ENCODE data around the gene MYCN.
"Not testable (repeated sequence)": the region's sequence is repeated elsewhere in the genome, so short reads cannot be mapped to it uniquely, and the experiment has no call there.

DNA sequence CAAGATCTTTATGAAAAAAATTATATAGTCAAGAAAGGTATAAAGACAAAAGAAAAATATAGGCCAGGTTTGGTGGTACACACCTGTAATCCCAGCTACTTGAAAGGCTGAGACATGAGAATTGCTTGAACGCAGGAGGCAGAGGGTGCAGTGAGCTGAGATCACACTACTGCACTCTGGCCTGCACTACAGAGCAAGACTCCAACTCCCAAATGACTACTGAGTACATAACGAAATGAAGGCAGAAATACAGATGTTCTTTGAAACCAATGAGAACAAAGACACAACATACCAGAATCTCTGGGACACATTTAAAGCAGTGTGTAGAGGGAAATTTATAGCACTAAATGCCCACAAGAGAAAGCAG is 19.8 kb downstream of the MYCN start:
- TF ChIP-seq, protein P1, sequence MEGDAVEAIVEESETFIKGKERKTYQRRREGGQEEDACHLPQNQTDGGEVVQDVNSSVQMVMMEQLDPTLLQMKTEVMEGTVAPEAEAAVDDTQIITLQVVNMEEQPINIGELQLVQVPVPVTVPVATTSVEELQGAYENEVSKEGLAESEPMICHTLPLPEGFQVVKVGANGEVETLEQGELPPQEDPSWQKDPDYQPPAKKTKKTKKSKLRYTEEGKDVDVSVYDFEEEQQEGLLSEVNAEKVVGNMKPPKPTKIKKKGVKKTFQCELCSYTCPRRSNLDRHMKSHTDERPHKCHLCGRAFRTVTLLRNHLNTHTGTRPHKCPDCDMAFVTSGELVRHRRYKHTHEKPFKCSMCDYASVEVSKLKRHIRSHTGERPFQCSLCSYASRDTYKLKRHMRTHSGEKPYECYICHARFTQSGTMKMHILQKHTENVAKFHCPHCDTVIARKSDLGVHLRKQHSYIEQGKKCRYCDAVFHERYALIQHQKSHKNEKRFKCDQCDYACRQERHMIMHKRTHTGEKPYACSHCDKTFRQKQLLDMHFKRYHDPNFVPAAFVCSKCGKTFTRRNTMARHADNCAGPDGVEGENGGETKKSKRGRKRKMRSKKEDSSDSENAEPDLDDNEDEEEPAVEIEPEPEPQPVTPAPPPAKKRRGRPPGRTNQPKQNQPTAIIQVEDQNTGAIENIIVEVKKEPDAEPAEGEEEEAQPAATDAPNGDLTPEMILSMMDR (IDR thresholded peaks at IDR 0.05) = not testable (repeated sequence)
- TF ChIP-seq EP300, POLR2A (IDR thresholded peaks at IDR 0.05): not testable (repeated sequence)

All from ovary (tissue), 3 donors.